ENCODE measurements around the gene POLN.
"Not testable (repeated sequence)": the region's sequence is repeated elsewhere in the genome, so short reads cannot be mapped to it uniquely, and the experiment has no call there.

The POLN gene

GRCh38 chr4:2250357-2251072, 8.6 kb upstream of the POLN start:
- DNase-seq = no peak

- no peak for DNase-seq
Observed at GRCh38 chr4:2249526-2250356, 7.8 kb upstream of the POLN start.

GRCh38 chr4:2248821-2249261, 6.9 kb upstream of the POLN start:
- no peak for DNase-seq

- no peak for DNase-seq
Observed at GRCh38 chr4:2248044-2248780, 6.3 kb upstream of the POLN start.

GRCh38 chr4:2247128-2248043, 5.5 kb upstream of the POLN start:
- DNase-seq = no peak

- DNase-seq = no peak
Observed at GRCh38 chr4:2246384-2247127, 4.6 kb upstream of the POLN start.

GRCh38 chr4:2245787-2246275, 3.9 kb upstream of the POLN start:
- DNase-seq = no peak

GRCh38 chr4:2245057-2245786, 3.3 kb upstream of the POLN start:
- DNase-seq = no peak

- DNase-seq = peak in 2 of 3 experiments; percentile 21 to 59
Observed at GRCh38 chr4:2243681-2244380, 1.9 kb upstream of the POLN start.

GRCh38 chr4:2241003-2241402, 918 bp downstream of the POLN start:
- DNase-seq = no peak

GRCh38 chr4:2236944-2237666, 4.8 kb downstream of the POLN start:
- DNase-seq = no peak

- no peak for DNase-seq
Observed at GRCh38 chr4:2231082-2231481, 10.8 kb downstream of the POLN start.

- DNase-seq = peak in 1 of 3 experiments; percentile 58
Observed at GRCh38 chr4:2226261-2226660, 15.7 kb downstream of the POLN start.

GRCh38 chr4:2222838-2223237, 19.1 kb downstream of the POLN start:
- DNase-seq = peak in 2 of 3 experiments; percentile 29 to 31

GRCh38 chr4:2221378-2221777, 20.5 kb downstream of the POLN start:
- not testable (repeated sequence) for DNase-seq

- peak; percentile 63 to 84 (median 82) for DNase-seq
Observed at GRCh38 chr4:2220016-2220630, 21.8 kb downstream of the POLN start.

GRCh38 chr4:2219233-2219760, 22.6 kb downstream of the POLN start:
- DNase-seq = no peak

- no peak for DNase-seq
Observed at GRCh38 chr4:2218436-2218835, 23.5 kb downstream of the POLN start.

GRCh38 chr4:2217726-2218125, 24.2 kb downstream of the POLN start:
- no peak for DNase-seq

All from NCI-H1417 (cell line).